Activated naive CD8-positive, alpha-beta T cell treated with anti-CD3 and anti-CD28 coated beads, Interleukin-2, amount 10 ng/mL, durations not matched to agents 7 days and 5 days (primary cell): ENCODE data around the gene VPS39. TPM values are rescaled to one million over a fixed set of nuclear protein-coding genes. Genes with fewer than 3 reads are reported as not detected.

Source experiments
- ATAC-seq: fragments of 150-1000 bp; cut with Tn5 transposase; one replicate; pipeline ENCODE4 v1.10.0; 2021; ENCODE audit warnings: low read depth, moderate library complexity
- POLR2A ChIA-PET: fragments of 350-600 bp; sonication (Branson Sonifier 250); formaldehyde crosslinking; loops from one replicate; lab custom pipeline; 2021; ENCODE audit warnings: antibody characterized with exemption; lab: Charles Lee
- DNase-seq: peaks from one replicate; pipeline ENCODE4 v3.0.0; 2021
- H3K27ac Mint-ChIP-seq: one replicate; pipeline ENCODE4 v1.8.0; 2022; ENCODE audit warnings: mild to moderate bottlenecking, mixed read lengths
- H3K27me3 Mint-ChIP-seq: one replicate; pipeline ENCODE4 v1.8.0; 2022; ENCODE audit warnings: mild to moderate bottlenecking, moderate library complexity, mixed read lengths
- H3K36me3 Mint-ChIP-seq: one replicate; pipeline ENCODE4 v1.8.0; 2021; ENCODE audit warnings: mild to moderate bottlenecking, mixed read lengths
- H3K4me1 Mint-ChIP-seq: one replicate; pipeline ENCODE4 v1.8.0; 2021; ENCODE audit warnings: mixed read lengths
- H3K4me3 Mint-ChIP-seq: one replicate; pipeline ENCODE4 v1.8.0; 2022; ENCODE audit warnings: mild to moderate bottlenecking, moderate library complexity, mixed read lengths
- H3K9me3 Mint-ChIP-seq: one replicate; pipeline ENCODE4 v1.8.0; 2021; ENCODE audit warnings: mixed read lengths
- total RNA-seq, 2 experiments: library from RNA; stranded (reverse); gene quantifications; one replicate each; pipeline ENCODE4 v1.2.3, GENCODE V29; 2021

The VPS39 gene
- total RNA-seq, 2 experiments from 2014 or later, result 88.8 to 91.7 TPM

- ATAC-seq (no peak), DNase-seq (no peak)
- H3K9me3 Mint-ChIP-seq, result no peaks in the 10 kb centered on the region
- H3K36me3 Mint-ChIP-seq, result peaks cover 10% of the 10 kb centered on the region
- H3K4me3 Mint-ChIP-seq, result no peak overlapping the region
- no peak overlapping the region for H3K27ac Mint-ChIP-seq
- H3K4me1 Mint-ChIP-seq, result no peaks in the 10 kb centered on the region
- POLR2A ChIA-PET, result no interaction called here
- H3K27me3 Mint-ChIP-seq, result no peaks in the 10 kb centered on the region
Observed at GRCh38 chr15:42215913-42216829, 8.1 kb upstream of the VPS39 start.

GRCh38 chr15:42214600-42214999 is 6.5 kb upstream of the VPS39 start:
- no peaks in the 10 kb centered on the region for H3K4me1 Mint-ChIP-seq
- peaks cover 6% of the 10 kb centered on the region for H3K36me3 Mint-ChIP-seq

GRCh38 chr15:42213511-42213910 is 5.4 kb upstream of the VPS39 start:
- Mint-ChIP-seq H3K27ac (no peak overlapping the region), H3K27me3 (no peaks in the 10 kb centered on the region), H3K4me1 (no peaks in the 10 kb centered on the region), H3K36me3 (peaks cover 6% of the 10 kb centered on the region), H3K9me3 (no peaks in the 10 kb centered on the region), H3K4me3 (no peak overlapping the region)
- ATAC-seq (no peak), DNase-seq (no peak)
- POLR2A ChIA-PET, result no interaction called here

More at GRCh38 chr15:42214600-42214999, 6.5 kb upstream of the VPS39 start:
- no peak overlapping the region for H3K27ac Mint-ChIP-seq
- H3K27me3 Mint-ChIP-seq, result no peaks in the 10 kb centered on the region
- no peak for ATAC-seq
- POLR2A ChIA-PET, result interaction anchor here (0.6 kb wide), 1 partner anchor 47 kb away, joined by 3 read pairs; no protein-coding TSS in a partner anchor
- H3K4me3 Mint-ChIP-seq, result no peak overlapping the region
- DNase-seq, result no peak
- H3K9me3 Mint-ChIP-seq, result no peaks in the 10 kb centered on the region

GRCh38 chr15:42210696-42211095 is 2.6 kb upstream of the VPS39 start:
- H3K27ac Mint-ChIP-seq, result no peak overlapping the region
- POLR2A ChIA-PET, result interaction anchor here (0.7 kb wide), 1 partner anchor 12 kb away, joined by 4 read pairs; no protein-coding TSS in a partner anchor

GRCh38 chr15:42206406-42206805 is 1.7 kb downstream of the VPS39 start:
- Mint-ChIP-seq H3K4me1 (peaks cover 23% of the 10 kb centered on the region), H3K27ac (no peak overlapping the region), H3K9me3 (no peaks in the 10 kb centered on the region), H3K36me3 (peaks cover 7% of the 10 kb centered on the region), H3K4me3 (peak overlapping the region; percentile 96), H3K27me3 (no peaks in the 10 kb centered on the region)
- POLR2A ChIA-PET, result no interaction called here
- ATAC-seq, result no peak
- DNase-seq, result no peak

More at GRCh38 chr15:42210696-42211095, 2.6 kb upstream of the VPS39 start:
- ATAC-seq (no peak), DNase-seq (no peak)
- H3K27me3 Mint-ChIP-seq, result no peaks in the 10 kb centered on the region
- no peaks in the 10 kb centered on the region for H3K9me3 Mint-ChIP-seq
- no peak overlapping the region for H3K4me3 Mint-ChIP-seq
- H3K4me1 Mint-ChIP-seq, result peaks cover 17% of the 10 kb centered on the region
- peaks cover 7% of the 10 kb centered on the region for H3K36me3 Mint-ChIP-seq

GRCh38 chr15:42203891-42204290 is 4.2 kb downstream of the VPS39 start:
- DNase-seq, result no peak
- Mint-ChIP-seq H3K9me3 (no peaks in the 10 kb centered on the region), H3K36me3 (peaks cover 9% of the 10 kb centered on the region), H3K4me3 (no peak overlapping the region), H3K4me1 (peaks cover 23% of the 10 kb centered on the region), H3K27me3 (no peaks in the 10 kb centered on the region), H3K27ac (no peak overlapping the region)
- POLR2A ChIA-PET, result no interaction called here
- no peak for ATAC-seq

GRCh38 chr15:42202653-42203052 is 5.5 kb downstream of the VPS39 start:
- Mint-ChIP-seq H3K27me3 (no peaks in the 10 kb centered on the region), H3K27ac (no peak overlapping the region), H3K4me3 (no peak overlapping the region), H3K4me1 (peaks cover 20% of the 10 kb centered on the region), H3K36me3 (peaks cover 10% of the 10 kb centered on the region), H3K9me3 (no peaks in the 10 kb centered on the region)
- no peak for DNase-seq
- POLR2A ChIA-PET, result no interaction called here
- ATAC-seq, result no peak

- DNase-seq (no peak), ATAC-seq (no peak)
- POLR2A ChIA-PET, result no interaction called here
- Mint-ChIP-seq H3K4me3 (no peak overlapping the region), H3K36me3 (peaks cover 17% of the 10 kb centered on the region), H3K27me3 (no peaks in the 10 kb centered on the region), H3K27ac (no peak overlapping the region), H3K4me1 (peaks cover 14% of the 10 kb centered on the region), H3K9me3 (no peaks in the 10 kb centered on the region)
Observed at GRCh38 chr15:42201801-42202200, 6.3 kb downstream of the VPS39 start.

- Mint-ChIP-seq H3K36me3 (peaks cover 28% of the 10 kb centered on the region), H3K4me1 (peaks cover 1% of the 10 kb centered on the region), H3K27me3 (no peaks in the 10 kb centered on the region), H3K27ac (no peak overlapping the region), H3K4me3 (no peak overlapping the region), H3K9me3 (peaks cover 2% of the 10 kb centered on the region)
- ATAC-seq (no peak), DNase-seq (no peak)
- POLR2A ChIA-PET, result interaction anchor here (0.6 to 2.0 kb wide), 2 partner anchors 9 to 12 kb away, joined by 4 to 9 read pairs; partner anchors contain the start of gene VPS39
Observed at GRCh38 chr15:42199126-42199525, 9.0 kb downstream of the VPS39 start.

GRCh38 chr15:42198516-42198915 is 9.6 kb downstream of the VPS39 start:
- H3K36me3 Mint-ChIP-seq, result peaks cover 28% of the 10 kb centered on the region
- H3K4me1 Mint-ChIP-seq, result peaks cover under 1% of the 10 kb centered on the region
- no peak overlapping the region for H3K27ac Mint-ChIP-seq
- ATAC-seq (no peak), DNase-seq (no peak)
- H3K4me3 Mint-ChIP-seq, result no peak overlapping the region
- POLR2A ChIA-PET, result interaction anchor here (0.6 to 2.0 kb wide), 2 partner anchors 10 to 12 kb away, joined by 4 to 9 read pairs; partner anchors contain the start of gene VPS39
- H3K9me3 Mint-ChIP-seq, result peaks cover 2% of the 10 kb centered on the region
- H3K27me3 Mint-ChIP-seq, result no peaks in the 10 kb centered on the region

- ATAC-seq (no peak), DNase-seq (no peak)
- no peak overlapping the region for H3K27ac Mint-ChIP-seq
- H3K4me3 Mint-ChIP-seq, result no peak overlapping the region
- H3K9me3 Mint-ChIP-seq, result peaks cover 2% of the 10 kb centered on the region
- H3K4me1 Mint-ChIP-seq, result peaks cover 11% of the 10 kb centered on the region
- peaks cover 38% of the 10 kb centered on the region for H3K36me3 Mint-ChIP-seq
- POLR2A ChIA-PET, result no interaction called here
- H3K27me3 Mint-ChIP-seq, result no peaks in the 10 kb centered on the region
Observed at GRCh38 chr15:42194513-42194912, 13.6 kb downstream of the VPS39 start.

- ATAC-seq (no peak), DNase-seq (no peak)
- Mint-ChIP-seq H3K4me1 (peaks cover 11% of the 10 kb centered on the region), H3K27ac (no peak overlapping the region), H3K27me3 (no peaks in the 10 kb centered on the region), H3K36me3 (peaks cover 45% of the 10 kb centered on the region), H3K4me3 (no peak overlapping the region), H3K9me3 (peaks cover 2% of the 10 kb centered on the region)
- POLR2A ChIA-PET, result interaction anchor here (0.7 kb wide), 1 partner anchor 35 kb away, joined by 3 read pairs; no protein-coding TSS in a partner anchor
Observed at GRCh38 chr15:42193383-42193782, 14.7 kb downstream of the VPS39 start.

GRCh38 chr15:42191610-42192346 is 16.3 kb downstream of the VPS39 start:
- no peak overlapping the region for H3K27ac Mint-ChIP-seq
- POLR2A ChIA-PET, result interaction anchor here (1.5 kb wide), 1 partner anchor 17 kb away, joined by 3 read pairs; the partner anchor contains the start of gene VPS39
- no peak overlapping the region for H3K4me3 Mint-ChIP-seq
- H3K36me3 Mint-ChIP-seq, result peaks cover 37% of the 10 kb centered on the region
- H3K27me3 Mint-ChIP-seq, result no peaks in the 10 kb centered on the region
- DNase-seq (no peak), ATAC-seq (no peak)
- H3K4me1 Mint-ChIP-seq, result peaks cover 11% of the 10 kb centered on the region
- H3K9me3 Mint-ChIP-seq, result peaks cover 2% of the 10 kb centered on the region
